GM19467 (cell line): Measurements from ENCODE around the gene TSPAN33.

Experiments
- ATAC-seq: cut with Tn5 transposase; IDR thresholded peaks from one replicate; pipeline ENCODE4 v1.9.1; 2021; ENCODE audit warnings: mild to moderate bottlenecking, moderate library complexity; ENCODE audit not compliant: unreplicated experiment

Gene TSPAN33

DNA sequence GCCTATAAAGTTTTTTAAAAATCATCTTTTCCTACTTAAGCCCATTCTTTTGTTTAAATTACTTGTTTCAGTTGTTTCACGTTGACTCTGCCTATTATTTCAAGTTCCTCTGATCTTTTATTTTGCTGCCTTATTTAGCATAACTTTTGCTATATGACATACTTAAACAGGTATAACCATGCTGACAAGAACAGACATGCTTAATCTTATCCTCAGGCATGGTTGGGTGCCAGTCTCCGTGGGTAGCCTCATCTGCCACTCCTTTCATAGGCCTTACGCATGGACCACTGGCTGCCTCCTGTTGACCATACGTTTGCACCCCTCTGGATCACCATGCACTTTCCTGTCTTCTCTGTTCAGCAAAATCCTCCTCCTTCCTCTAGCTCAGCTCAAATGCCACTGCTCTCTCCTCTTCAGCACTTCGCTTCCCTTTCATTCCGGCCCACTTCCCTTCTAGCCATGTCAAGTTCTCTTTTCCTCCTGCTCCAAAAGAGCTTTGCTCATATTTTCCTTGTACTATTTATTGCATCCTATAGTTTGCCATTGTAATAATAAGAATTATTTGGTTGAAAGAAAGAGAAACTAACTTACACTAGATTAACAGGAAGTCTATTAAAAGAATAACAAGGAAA lies 10.0 kb upstream of the TSPAN33 start:
- no peak for ATAC-seq

DNA sequence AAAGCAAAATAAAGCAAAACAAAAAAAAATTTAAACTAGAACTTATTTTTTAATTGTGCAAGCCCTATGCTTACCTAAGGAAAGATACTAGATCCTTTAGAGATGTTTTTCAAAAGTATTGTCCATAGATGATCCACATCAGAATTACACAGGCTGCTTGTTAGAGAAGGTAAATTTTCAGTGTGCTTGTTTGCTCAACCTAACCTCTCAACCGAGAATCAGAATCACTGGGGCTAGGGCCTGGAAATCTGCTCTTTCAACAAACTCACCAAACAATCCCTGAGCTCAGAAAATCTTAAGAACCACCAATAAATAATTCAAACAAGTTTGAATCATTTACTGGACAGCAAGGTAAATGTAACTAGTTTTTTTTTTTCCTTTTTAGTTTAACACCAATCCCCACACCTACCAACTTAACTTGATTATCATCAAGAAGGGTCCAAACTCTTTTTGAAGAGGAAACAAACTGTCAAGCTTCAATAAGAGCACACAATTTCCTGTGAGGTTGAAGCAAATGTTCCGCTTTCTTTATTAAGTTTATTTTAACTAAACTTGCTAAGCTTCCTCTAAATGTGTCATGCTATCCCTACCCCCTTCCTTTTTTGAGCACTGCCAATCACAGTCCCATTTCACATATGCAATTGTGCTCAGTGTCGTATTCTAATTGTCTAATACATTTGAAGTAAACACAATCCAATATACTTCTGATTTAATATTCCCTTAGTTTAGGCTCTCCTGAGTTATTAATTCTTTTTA lies 7.4 kb upstream of the TSPAN33 start:
- ATAC-seq = peak; percentile 69

DNA sequence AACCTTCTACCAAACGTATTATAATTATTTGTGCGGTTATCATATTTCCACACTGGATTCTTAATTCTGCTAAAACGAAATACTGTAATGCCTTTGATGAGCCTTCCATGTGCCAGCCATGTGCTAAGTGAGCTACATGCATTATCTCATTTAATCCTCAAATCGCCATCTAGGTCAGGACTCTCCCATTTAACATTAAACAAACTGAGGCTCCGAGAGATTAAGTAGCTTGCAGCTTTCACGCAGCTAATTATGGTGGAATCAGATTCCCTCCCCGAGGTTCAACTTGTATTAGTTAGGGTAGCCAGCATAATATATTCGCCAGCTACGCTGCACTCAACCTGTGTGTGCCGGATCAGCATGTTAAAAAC lies 798 bp upstream of the TSPAN33 start:
- ATAC-seq = no peak

DNA sequence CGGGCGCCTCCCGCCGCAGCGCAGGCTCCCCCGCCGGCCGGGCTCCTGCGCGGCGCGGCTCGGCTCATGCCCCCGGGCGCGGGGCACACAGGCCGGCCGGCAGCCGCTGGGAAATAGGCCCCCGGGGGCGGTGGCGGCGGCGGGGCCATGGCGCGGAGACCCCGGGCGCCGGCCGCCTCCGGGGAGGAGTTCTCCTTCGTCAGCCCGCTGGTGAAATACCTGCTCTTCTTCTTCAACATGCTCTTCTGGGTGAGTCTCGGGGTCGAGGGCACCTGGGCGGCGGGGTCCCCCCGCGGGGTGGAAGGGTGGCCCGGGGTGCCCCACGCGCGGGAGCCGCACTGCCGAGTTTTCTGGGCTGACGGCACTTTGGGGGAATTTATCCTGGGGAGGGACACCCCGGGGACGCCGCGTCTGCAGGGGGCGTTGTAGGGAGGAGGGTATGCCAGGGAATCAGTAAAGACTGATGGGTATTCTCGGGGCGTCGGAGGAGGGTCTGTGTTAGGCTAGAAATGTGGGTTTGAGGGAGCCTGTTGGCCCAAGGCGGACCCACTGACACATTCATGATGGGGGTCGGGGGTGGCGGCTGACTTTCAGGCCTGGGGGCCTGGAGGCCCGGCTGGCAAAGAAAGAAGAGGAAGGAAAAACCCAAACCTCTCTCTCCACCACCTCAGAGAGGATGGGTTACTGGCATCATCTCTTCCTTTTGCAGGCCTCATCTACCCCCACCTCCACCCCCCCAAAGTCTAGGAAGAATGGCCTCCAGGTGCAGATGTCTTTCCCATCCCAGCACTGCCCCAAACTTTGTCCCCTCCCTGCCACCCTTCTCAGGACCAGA lies 544 bp downstream of the TSPAN33 start:
- ATAC-seq = peak; percentile 6

DNA sequence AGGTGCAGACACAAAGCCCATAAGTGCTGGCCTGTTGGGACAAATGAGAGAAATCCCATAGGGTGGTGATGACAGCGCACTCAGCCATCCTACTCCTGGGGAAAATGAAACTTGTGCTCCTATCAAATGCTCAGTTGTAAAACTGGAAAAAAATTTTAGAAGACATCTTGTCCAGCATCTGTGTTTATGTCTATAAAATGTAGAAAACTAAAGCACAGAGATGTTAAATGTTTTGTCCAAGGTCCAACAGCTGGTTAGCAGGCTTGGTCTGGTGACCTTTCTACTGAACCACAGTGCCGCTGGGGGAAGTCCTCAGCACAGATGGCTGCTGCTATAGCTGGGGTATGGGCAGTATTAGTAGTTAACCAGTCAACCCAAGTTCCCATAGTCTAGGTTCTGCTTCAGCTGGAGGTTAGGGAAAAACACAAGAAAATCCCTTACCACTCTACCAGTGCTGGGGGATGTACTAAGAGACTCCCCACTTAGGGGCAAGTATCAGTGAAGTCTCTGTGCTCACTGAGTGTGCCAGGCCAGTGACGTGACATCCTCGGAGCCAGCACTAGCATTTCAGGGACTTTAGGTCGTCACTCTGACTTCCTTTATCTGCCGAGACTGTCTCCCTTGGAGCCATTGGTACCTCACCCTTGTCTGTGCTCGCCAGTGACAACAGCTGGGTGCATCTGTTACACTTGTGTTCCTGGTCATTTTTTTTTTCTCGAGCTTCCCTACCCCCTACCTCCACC lies 1.9 kb downstream of the TSPAN33 start:
- ATAC-seq = peak; percentile 59

DNA sequence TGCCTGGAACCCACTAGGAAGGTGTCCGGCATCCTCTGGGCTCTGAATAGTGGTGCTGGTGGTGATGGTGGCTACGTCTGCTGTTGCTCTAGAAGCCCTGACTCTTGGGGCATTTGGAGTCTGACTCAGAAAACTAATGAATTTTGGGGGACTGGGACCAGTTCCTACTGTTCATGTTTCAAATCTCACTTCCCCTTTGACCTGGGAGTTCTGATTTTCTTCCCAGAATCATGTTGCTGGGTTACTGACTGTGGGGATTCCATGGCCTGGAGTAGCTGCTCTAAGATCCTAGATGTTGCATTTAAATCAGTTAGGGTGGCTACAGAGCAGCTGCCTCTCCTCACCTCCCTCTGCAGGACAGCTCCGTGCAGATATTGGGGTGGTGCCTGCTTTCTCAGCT lies 3.2 kb downstream of the TSPAN33 start:
- no peak for ATAC-seq

DNA sequence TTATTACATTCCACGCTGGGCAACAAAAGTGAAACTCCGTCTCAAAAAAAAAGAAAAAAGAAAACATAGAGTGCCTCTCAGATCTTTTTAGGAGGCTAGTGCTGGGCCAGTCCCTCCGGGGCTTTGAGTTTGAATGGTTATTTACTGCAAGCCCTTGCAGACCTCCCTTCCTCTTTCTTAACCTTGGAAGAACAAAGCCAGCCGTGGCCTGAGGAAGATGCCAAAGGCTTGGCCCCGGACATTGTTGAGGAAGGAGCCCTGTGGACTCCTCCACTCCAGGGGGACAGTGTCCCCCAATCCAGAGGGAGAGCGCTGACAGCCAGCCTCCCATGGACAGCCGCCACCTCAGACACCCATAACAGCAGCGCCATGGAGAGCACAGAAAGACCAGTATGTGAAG lies 5.0 kb downstream of the TSPAN33 start:
- ATAC-seq = no peak

DNA sequence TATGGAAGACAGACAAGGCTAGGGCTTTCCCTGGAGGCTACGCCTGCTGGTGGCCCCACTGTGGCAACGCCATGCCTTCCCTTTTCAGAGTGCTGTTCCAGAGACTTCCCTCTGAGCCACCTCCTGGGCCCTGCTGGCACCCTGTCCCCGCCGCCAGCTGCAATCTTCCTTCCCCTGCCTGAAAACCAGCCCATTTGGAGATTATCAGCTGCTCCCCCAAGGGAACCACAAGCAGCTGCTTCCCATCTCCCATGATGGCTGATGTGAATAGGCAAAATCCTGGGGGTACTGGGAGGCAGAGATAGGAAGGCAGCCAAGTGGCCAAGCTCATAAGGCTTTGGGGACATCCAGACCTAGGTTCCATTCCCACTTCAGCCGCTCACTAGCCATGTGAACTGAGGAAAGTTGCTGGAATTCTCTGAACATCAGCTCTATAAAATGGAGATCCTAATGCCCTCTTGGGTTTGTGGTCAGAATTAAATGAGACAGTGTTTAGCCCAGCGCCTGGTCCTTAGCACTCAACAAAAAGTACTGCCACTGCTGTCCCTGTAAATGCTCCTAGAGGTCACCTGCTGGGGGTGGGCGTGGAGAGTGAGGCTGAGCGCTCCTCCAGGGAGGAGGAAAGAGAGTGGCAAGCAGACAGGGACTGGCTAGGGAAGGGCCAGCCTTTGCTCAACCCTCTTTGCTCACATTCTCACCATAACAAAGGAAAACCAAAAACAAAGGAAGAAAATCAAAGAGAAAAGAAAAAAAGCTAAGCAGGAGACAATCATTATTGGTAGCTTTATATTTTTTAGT lies 5.9 kb downstream of the TSPAN33 start:
- no peak for ATAC-seq

DNA sequence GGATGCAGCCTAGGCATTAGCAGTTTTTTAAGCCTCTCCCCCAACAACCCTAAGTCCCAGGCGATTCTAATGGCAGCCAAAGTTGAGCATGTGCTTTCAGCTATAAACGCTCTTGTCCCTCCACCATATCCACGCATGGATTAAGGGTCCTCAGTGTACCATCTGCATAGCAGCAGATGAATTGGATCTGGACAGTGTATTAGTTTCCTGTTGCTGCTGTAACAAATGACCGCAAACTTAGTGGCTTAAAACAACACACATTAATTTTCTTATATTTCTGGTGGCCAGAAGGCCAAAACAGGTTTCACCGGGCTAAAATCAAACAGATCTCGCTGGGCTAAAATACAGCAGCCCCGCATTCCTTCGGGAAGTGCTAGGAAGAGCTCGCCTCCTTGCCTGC lies 13.1 kb downstream of the TSPAN33 start:
- no peak for ATAC-seq

DNA sequence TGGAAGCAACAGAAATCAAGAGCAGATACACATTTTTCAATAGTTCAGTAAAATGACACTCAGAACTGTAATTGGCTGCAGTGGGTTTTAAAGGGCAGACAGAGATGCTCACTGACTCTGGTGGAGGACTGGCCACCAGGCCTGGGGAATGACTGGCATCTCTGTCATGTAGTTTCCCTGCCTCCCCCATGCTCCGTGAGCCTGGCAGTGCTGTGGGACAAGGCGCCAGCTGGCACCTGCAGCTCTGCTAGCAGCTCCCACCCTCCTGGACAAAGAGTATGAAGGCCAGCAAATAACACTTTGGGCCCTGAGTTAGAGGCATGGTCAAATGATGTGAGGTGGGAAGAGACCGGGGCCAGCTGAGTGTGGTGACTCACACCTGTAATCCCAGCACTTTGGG lies 15.0 kb downstream of the TSPAN33 start:
- no peak for ATAC-seq

DNA sequence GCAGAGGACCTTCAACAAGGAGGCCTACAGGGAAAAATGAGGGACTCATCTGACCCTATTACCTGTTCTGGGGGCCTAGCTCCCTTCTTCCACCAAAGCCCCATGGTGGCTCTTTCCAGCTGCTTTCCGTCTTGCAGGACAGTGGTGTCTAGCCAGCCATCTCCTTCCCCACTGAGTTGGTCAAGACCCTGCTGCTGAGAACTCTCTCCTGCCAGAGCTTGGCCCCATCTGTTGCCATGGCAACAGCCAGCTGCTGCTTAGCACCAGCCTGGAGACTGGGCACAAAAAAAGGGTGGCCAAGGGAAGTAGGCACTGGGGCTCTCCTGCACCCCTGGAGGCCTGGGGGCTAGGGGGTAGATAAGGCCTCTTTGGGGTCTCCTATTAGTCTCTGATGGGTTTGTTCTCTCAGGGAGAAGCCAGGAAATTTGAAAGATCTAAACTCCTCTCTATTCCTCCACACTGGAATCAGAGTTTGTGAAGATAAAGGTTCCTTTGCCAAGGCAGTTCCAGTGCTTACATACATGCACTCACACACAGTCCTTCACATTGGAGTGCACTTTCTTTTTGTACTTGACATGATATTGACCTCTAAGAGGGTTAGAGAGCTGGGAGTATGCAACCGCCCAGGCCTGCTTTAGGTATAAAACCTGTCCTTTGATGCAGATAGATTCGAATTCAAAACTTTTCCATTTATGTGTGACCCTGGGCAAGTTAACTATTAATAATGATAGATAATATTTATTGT lies 15.8 kb downstream of the TSPAN33 start:
- no peak for ATAC-seq

DNA sequence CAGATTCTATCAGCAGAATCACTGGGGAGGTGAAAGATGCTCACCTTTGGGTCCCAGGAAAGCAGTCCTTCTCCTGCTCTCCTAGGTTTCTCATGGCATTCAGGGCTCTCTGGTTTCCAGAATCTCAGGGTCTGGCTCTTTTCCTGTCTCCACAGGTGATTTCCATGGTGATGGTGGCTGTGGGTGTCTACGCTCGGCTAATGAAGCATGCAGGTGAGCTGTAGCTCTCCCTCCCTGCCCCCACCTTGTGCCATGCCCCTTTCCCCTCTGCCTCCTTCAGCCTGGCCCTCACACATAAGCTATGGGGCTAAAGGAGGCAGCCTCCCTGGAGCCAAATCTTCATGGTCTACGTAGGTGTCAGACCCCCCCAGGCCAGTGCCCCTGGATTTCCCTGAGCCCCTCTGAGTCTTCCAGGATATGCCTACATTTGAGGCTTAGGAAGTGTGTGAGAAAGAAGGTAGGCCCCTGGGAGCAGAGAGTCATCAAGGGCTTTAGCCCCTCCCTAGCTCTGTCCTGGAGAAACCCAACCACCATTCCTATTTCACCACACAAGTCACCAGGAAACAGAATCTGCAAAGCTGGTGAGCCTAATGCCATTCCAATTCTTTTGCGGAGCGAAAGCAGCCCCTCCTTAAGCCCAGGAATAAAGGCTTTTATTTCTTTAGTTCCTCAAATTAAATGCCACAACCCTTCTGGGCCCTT lies 17.2 kb downstream of the TSPAN33 start:
- no peak for ATAC-seq

DNA sequence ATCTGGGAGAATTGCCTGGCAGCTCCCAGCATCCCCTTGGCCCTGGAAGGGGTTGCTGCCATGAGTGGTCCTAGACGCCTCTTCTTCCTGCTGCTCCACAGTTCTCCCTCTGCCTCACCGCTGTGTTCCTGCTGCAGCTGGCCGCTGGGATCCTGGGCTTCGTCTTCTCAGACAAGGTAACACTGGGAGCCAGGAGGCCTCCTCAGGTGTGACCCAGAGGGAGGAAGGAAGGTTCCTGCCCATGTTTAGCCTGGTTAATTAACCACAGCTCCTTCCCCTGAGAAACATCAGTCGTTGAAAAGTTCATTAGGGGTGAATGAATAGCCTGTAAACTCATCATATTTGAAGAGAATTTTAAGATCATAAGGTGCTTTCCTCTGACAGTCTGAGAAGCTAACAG lies 18.2 kb downstream of the TSPAN33 start:
- no peak for ATAC-seq

DNA sequence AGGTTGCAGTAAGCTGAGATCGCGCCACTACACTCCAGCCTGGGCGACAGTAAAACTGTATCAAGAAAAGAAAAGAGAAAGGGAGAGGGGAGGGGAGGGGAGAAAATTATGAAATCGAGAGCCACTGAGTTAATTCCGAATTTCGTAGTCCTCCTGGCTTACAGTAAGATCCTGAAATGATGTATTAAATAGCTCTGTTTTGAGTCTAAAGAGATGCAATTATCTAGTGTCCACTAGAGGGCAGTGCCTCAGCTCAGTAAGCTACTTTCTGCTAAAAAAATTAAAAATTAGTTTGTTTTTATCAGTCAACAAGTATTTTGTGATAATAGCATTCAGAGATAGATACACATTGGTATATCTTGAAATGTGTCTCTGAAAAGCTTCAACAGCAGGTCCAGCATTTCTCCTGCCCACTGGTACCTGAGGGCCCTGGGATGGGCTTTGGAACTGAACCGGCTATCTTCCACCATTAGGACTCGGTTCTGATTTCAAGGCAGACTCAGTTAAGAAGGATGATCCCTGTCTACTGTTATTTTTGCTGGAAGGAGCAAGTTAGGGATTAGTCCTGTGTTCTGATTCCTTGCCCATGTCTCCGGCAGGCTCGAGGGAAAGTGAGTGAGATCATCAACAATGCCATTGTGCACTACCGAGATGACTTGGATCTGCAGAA lies 19.5 kb downstream of the TSPAN33 start:
- no peak for ATAC-seq

DNA sequence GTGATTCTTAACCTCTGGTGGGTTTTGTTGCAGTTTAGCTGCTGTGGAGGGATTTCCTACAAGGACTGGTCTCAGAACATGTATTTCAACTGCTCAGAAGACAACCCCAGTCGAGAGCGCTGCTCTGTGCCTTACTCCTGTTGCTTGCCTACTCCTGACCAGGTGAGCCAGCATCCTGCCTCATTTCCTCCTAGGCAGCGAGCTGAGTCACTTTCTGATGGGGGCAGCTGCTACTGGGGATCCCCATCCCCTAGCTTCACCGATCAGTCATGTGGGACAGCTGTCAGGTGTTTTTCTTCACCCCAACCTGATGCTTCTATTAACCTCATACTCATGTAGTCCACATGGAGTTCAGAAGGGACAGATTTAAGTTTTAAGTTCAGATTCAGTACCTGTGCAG lies 22.2 kb downstream of the TSPAN33 start:
- peak; percentile 50 for ATAC-seq

DNA sequence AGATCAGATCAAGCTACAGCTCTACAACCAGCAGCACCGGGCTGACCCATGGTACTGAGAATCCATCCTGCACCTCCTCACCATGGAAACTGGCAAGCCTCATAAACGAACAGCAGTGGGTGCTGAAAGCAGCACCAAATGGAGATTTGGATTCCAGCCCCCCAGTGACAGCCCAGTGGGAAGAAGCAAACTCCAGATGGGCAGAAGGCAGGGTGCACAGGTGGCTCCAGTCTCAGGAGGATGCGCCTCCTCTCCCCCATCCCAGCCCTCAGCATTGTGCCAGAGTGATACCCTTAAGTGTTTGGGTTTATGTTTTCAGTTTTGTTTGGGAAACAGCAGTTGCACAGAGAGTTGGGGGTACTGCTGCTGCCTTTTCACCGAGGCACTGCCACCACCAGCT lies 23.3 kb downstream of the TSPAN33 start:
- ATAC-seq = no peak

DNA sequence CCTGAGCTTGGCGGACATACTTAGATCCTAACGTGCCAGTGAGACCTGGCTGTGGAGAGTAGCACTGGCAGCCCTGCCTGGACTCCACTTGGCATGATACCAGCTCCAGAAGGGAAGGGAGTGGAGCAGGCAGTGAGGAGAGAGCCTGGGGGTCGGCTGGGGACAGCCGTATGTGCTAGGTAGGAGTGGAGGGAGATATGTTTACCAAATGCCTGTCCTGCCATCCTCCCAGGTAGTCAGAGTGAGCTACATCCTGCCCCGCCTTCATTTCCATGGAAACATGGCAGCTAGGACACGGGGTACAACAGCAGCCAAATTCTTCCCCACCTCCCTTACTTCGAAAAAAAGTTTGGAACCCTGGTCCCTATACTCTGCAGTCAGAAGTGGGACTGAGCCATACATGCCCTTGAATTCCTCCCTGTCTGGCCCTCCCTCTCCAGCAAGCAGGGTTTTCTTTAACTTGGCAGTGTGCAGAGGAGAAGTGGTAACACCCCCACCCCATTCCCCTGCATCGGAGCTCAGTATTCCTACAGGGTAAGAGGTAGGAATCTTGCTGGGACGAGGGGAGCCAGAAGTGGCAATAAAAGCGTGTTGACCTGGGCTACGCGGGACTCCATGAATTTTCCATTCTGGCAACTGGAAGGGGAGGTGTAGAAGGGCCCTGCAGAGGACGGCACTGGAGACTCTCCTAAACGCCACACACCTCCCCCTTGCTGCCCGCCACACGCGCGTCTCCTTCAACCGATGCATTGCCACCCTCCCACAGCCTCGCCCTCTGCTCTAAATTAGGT lies 23.9 kb downstream of the TSPAN33 start:
- ATAC-seq = no peak

DNA sequence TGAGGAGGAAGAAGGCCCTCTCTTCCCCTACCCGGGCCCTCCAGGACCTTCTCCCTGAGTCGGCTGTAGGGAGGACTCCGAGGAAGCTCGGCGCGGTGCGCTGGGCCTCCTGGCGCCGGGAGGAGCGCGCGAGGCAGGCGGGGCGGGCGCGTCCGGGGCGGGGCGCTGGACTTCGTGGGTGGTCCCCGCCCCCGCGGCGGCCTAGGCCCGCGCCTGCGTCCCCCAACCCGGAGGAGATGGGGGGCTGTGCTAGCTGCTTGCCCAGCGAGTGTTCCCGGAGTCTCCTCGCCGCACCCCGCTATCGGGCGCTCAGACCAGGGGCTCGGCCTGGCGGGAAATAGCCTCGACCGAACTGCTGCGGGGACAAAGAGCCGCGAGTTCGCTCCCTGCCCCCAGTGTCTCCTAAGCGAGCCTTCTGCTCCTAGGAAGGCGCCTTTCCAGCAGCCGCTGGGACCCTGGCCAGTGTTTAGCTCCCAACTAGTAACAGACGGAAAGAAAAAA lies 24.7 kb downstream of the TSPAN33 start:
- ATAC-seq = no peak
